Measurements from ENCODE around the gene C1orf56.

The C1orf56 gene

GRCh38 chr1:151009674-151010345, 37.7 kb upstream of the C1orf56 start:
- Mint-ChIP-seq H3K27me3 (ENCODE audit: low read depth) (no peaks in the 10 kb centered on the region), H3K4me1 (ENCODE audit: low read depth) (peaks cover 47% of the 10 kb centered on the region), H3K27ac (no peak overlapping the region), H3K36me3 (ENCODE audit: low read depth) (peaks cover 15% of the 10 kb centered on the region), H3K4me3 (peak overlapping the region; percentile 98), H3K9me3 (no peaks in the 10 kb centered on the region)

DNA sequence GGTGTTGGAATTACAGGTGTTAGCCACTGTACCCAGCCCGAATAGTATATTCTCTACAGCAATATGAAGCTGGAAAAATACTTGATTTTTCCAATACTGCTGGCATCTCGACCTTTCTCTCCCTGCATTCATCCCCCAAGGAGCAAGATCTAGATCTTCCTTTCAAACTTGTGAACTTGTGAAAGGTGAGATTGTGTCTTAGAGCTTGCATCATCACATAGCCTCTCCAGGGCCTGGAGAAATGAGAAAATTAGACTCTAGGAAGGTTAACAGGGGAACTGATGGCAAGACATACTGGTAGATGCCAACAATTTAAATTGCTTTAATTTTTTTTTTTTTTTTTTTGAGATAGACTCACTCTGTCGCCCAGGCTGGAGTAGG, 37.2 kb upstream of the C1orf56 start:
- Mint-ChIP-seq H3K27me3 (ENCODE audit: low read depth) (no peaks in the 10 kb centered on the region), H3K27ac (no peak overlapping the region), H3K36me3 (ENCODE audit: low read depth) (peaks cover 15% of the 10 kb centered on the region), H3K9me3 (no peaks in the 10 kb centered on the region), H3K4me1 (ENCODE audit: low read depth) (peaks cover 44% of the 10 kb centered on the region), H3K4me3 (no peak overlapping the region)

GRCh38 chr1:151011154-151011850, 36.2 kb upstream of the C1orf56 start:
- Mint-ChIP-seq H3K9me3 (no peaks in the 10 kb centered on the region), H3K27me3 (ENCODE audit: low read depth) (no peaks in the 10 kb centered on the region), H3K4me1 (ENCODE audit: low read depth) (peaks cover 36% of the 10 kb centered on the region), H3K4me3 (no peak overlapping the region), H3K36me3 (ENCODE audit: low read depth) (peaks cover 15% of the 10 kb centered on the region), H3K27ac (no peak overlapping the region)

GRCh38 chr1:151012684-151013471, 34.7 kb upstream of the C1orf56 start:
- no peak overlapping the region for H3K27ac Mint-ChIP-seq
- H3K27me3 Mint-ChIP-seq (ENCODE audit: low read depth), result no peaks in the 10 kb centered on the region
- H3K9me3 Mint-ChIP-seq, result no peaks in the 10 kb centered on the region
- H3K36me3 Mint-ChIP-seq (ENCODE audit: low read depth), result peaks cover 17% of the 10 kb centered on the region
- no peak overlapping the region for H3K4me3 Mint-ChIP-seq
- H3K4me1 Mint-ChIP-seq (ENCODE audit: low read depth), result peaks cover 22% of the 10 kb centered on the region

DNA sequence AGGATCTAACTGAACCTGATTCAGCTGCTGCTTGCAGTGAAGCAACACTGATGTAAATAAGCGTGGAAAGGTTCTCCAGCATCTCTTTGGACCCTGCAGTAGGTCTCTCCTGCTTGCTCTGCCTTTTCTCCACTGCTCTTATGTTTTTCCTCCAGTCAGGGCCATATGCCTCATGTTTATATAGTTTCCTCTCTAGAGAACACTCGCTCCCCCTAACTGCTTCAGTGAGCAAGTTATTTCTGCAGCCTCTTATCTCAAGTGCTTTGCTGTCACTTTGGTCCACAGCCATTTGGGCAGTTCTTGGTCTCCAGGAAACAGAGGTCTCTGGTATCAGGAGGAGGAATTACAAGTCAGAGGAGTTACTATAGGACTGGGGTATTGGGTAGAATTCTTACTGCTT, 34.0 kb upstream of the C1orf56 start:
- Mint-ChIP-seq H3K27me3 (ENCODE audit: low read depth) (no peaks in the 10 kb centered on the region), H3K9me3 (no peaks in the 10 kb centered on the region), H3K36me3 (ENCODE audit: low read depth) (peaks cover 20% of the 10 kb centered on the region), H3K27ac (no peak overlapping the region), H3K4me3 (no peak overlapping the region), H3K4me1 (ENCODE audit: low read depth) (peaks cover 17% of the 10 kb centered on the region)

DNA sequence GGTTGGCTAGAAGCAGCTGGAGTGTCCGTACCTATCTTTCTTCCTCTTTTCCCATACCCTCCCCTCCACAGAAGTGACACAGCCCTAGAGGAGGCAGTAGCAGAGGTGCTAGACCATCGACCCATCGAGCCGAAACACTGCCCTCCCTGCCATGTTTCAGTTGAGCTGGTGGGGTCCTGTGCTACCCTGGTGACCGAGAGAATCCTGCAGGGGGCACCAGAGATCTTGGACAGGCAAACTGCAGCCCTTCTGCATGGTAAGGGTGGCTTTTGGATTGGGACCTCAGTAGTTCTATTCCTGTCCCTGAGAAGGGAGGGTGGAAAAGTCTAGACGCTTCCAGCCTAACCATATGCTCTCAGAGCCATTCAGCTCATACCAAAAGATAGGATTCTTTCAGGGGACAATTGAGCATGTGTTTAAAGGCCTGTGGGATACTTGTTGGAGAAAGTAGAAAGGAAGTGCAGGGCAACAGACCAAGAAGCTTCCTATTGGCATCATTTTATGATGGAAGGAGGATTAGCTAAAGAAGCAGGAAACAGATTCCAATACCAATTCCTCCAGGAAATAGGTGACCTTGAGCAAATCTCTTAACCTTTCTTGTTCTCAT, 22.9 kb upstream of the C1orf56 start:
- H3K36me3 Mint-ChIP-seq (ENCODE audit: low read depth), result peaks cover 26% of the 10 kb centered on the region
- no peak overlapping the region for H3K4me3 Mint-ChIP-seq
- H3K27me3 Mint-ChIP-seq (ENCODE audit: low read depth), result no peaks in the 10 kb centered on the region
- no peaks in the 10 kb centered on the region for H3K9me3 Mint-ChIP-seq
- peaks cover 8% of the 10 kb centered on the region for H3K4me1 Mint-ChIP-seq (ENCODE audit: low read depth)
- no peak overlapping the region for H3K27ac Mint-ChIP-seq

DNA sequence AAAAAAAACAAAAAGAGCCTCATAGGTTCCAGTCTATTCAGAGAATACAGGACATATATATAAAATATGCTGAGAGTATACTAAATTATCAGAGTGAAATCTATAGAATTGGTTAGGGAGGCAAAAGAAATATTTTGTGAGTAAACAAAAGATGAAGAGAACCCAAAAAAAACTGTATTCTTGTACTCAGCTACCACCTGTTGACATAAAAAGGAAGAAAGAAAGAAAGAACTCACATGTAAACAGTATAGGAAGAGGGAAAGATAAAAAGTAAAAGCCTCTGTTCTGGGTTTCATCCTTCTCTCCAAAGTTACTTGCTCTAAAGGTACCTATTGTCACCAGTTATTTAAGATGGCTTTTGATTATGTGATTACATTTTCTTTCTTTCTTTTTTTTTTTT, 21.1 kb upstream of the C1orf56 start:
- Mint-ChIP-seq H3K27me3 (ENCODE audit: low read depth) (no peaks in the 10 kb centered on the region), H3K4me3 (no peak overlapping the region), H3K36me3 (ENCODE audit: low read depth) (peaks cover 30% of the 10 kb centered on the region), H3K9me3 (no peaks in the 10 kb centered on the region), H3K27ac (no peak overlapping the region), H3K4me1 (ENCODE audit: low read depth) (peaks cover 8% of the 10 kb centered on the region)

- Mint-ChIP-seq H3K36me3 (ENCODE audit: low read depth) (peaks cover 36% of the 10 kb centered on the region), H3K4me3 (no peak overlapping the region), H3K27me3 (ENCODE audit: low read depth) (no peaks in the 10 kb centered on the region), H3K27ac (no peak overlapping the region), H3K4me1 (ENCODE audit: low read depth) (peaks cover 4% of the 10 kb centered on the region), H3K9me3 (no peaks in the 10 kb centered on the region)
Measured at GRCh38 chr1:151032164-151032563, 15.4 kb upstream of the C1orf56 start.

GRCh38 chr1:151035167-151035566, 12.4 kb upstream of the C1orf56 start:
- Mint-ChIP-seq H3K9me3 (no peaks in the 10 kb centered on the region), H3K27me3 (ENCODE audit: low read depth) (no peaks in the 10 kb centered on the region), H3K4me1 (ENCODE audit: low read depth) (no peaks in the 10 kb centered on the region), H3K27ac (no peak overlapping the region), H3K4me3 (no peak overlapping the region), H3K36me3 (ENCODE audit: low read depth) (peaks cover 24% of the 10 kb centered on the region)

DNA sequence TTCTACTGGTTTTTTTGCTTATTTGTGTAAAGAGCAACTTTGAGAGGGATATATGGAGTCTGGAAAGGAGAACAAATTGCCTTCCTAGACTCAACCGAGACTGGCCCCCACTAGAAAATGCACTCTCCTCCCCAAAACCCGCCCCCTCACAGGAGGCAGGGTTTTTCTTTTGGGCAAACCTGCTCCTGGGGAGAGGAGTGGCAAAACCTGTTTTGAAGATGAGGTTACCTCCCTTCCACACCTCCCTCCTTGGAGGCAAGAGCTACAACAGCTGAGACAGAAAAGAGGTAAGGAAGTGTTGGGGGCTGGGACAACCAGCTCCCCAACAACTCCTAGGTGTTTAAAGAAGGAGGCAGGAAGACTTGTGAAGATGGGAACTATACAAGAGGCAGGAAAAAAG, 11.2 kb upstream of the C1orf56 start, which contains the start of gene BNIPL:
Gene BNIPL (plus strand): TSS at position 231 of the 400 bp plus-strand sequence. CDS start 140 bp downstream, at position 371.
- Mint-ChIP-seq H3K9me3 (no peaks in the 10 kb centered on the region), H3K27me3 (ENCODE audit: low read depth) (no peaks in the 10 kb centered on the region), H3K4me1 (ENCODE audit: low read depth) (no peaks in the 10 kb centered on the region), H3K36me3 (ENCODE audit: low read depth) (peaks cover 21% of the 10 kb centered on the region), H3K4me3 (no peak within 1 kb of the TSS), H3K27ac (no peak within 1 kb of the TSS)

GRCh38 chr1:151037032-151037431, 10.5 kb upstream of the C1orf56 start:
- Mint-ChIP-seq H3K27me3 (ENCODE audit: low read depth) (no peaks in the 10 kb centered on the region), H3K27ac (no peak overlapping the region), H3K4me3 (no peak overlapping the region), H3K36me3 (ENCODE audit: low read depth) (peaks cover 20% of the 10 kb centered on the region), H3K9me3 (no peaks in the 10 kb centered on the region), H3K4me1 (ENCODE audit: low read depth) (no peaks in the 10 kb centered on the region)

- Mint-ChIP-seq H3K9me3 (no peaks in the 10 kb centered on the region), H3K4me3 (no peak overlapping the region), H3K36me3 (ENCODE audit: low read depth) (peaks cover 23% of the 10 kb centered on the region), H3K4me1 (ENCODE audit: low read depth) (peaks cover 6% of the 10 kb centered on the region), H3K27ac (no peak overlapping the region), H3K27me3 (ENCODE audit: low read depth) (no peaks in the 10 kb centered on the region)
Measured at GRCh38 chr1:151039521-151039920, 8.0 kb upstream of the C1orf56 start.

- Mint-ChIP-seq H3K27ac (no peak overlapping the region), H3K4me3 (no peak overlapping the region), H3K9me3 (no peaks in the 10 kb centered on the region), H3K4me1 (ENCODE audit: low read depth) (peaks cover 19% of the 10 kb centered on the region), H3K27me3 (ENCODE audit: low read depth) (no peaks in the 10 kb centered on the region), H3K36me3 (ENCODE audit: low read depth) (peaks cover 15% of the 10 kb centered on the region)
Measured at GRCh38 chr1:151043163-151043562, 4.4 kb upstream of the C1orf56 start.

- H3K4me1 Mint-ChIP-seq (ENCODE audit: low read depth), result peaks cover 34% of the 10 kb centered on the region
- H3K27me3 Mint-ChIP-seq (ENCODE audit: low read depth), result no peaks in the 10 kb centered on the region
- peak overlapping the region; percentile 62 for H3K27ac Mint-ChIP-seq
- peaks cover 28% of the 10 kb centered on the region for H3K36me3 Mint-ChIP-seq (ENCODE audit: low read depth)
- no peaks in the 10 kb centered on the region for H3K9me3 Mint-ChIP-seq
- peak overlapping the region; percentile 84 for H3K4me3 Mint-ChIP-seq
Measured at GRCh38 chr1:151047925-151048644, 534 bp downstream of the C1orf56 start.
